Stimulated activated CD8-positive, alpha-beta memory T cell treated with anti-CD3 and anti-CD28 coated beads, Interleukin-7, amount 100 ng/mL, for 4 hours (primary cell): ENCODE results near the gene GPR180.
"Not testable (repeated sequence)": the region's sequence is repeated elsewhere in the genome, so short reads cannot be mapped to it uniquely, and the experiment has no call there.

Experiments used
- DNase-seq, 2 donors: peaks; one replicate each; pipeline ENCODE4 v3.0.0-alpha.2; 2020; ENCODE audit warnings: low read depth in 2 of 2

Gene GPR180

GRCh38 chr13:94596575-94596971 lies 5.1 kb upstream of the GPR180 start:
- DNase-seq = no peak

DNA sequence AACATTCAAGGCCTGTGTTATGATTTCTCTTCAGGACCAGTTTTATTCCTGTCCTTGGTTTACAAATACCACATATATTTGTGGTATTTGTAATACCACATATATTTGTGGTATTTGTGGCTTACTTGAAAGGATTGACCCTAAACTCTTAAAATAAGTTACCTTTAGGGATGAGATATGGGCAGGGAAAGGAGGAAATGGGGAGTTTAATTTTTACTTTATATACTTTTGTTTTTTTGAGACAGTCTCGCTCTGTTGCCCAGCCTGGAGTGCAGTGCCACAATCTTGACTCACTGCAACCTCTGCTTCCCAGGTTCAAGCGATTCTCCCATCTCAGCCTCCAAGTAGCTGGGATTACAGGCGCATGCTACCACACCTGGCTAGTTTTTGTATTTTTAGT lies 3.4 kb upstream of the GPR180 start:
- no peak for DNase-seq

DNA sequence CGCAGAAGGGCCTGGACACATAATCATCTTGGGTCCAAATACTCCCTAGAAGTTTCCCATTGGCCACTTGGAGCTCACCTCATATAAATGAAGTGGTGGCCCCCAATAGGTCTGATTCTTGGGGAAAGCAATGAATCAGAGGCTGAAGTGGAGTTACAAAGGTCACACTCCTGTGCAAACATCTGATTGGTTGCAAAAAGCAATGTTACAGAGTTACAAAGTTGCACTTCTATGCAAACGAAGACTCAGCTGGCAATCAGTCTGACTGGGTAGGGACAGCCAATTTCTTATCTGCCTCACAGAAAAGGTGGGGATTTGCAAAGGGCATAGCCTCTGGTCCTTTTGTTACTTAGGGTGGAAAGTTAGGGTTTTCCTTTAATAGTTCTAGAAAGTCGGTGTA lies 1.8 kb upstream of the GPR180 start:
- no peak for DNase-seq

- DNase-seq = no peak
Observed at GRCh38 chr13:94602467-94602866, 810 bp downstream of the GPR180 start.

DNA sequence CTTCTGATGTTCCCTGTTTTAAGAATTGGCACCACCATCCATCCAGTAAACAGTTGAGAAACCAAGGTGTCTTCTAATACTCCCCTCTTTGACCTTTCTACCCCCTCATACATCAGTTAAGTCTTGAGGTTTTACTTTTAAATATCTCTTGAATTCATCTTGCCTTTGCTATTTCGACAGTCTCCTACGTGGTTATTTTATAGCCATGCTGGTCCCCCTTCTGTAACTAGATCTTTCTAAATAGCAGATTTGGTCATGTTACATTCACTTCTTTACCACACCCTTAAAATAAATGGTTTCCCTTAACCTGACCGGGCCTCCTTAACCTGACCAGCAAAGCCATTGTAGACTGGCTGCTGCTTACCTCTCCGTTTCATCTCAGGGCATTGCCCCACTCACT lies 5.4 kb downstream of the GPR180 start:
- no peak for DNase-seq

GRCh38 chr13:94607939-94608338 lies 6.3 kb downstream of the GPR180 start:
- DNase-seq = no peak

GRCh38 chr13:94608586-94608985 lies 6.9 kb downstream of the GPR180 start:
- no peak for DNase-seq

GRCh38 chr13:94609196-94609595 lies 7.5 kb downstream of the GPR180 start:
- DNase-seq = no peak

- no peak for DNase-seq
Observed at GRCh38 chr13:94610475-94610874, 8.8 kb downstream of the GPR180 start.

- DNase-seq = no peak
Observed at GRCh38 chr13:94612050-94612449, 10.4 kb downstream of the GPR180 start.

GRCh38 chr13:94613051-94613450 lies 11.4 kb downstream of the GPR180 start:
- no peak for DNase-seq

DNA sequence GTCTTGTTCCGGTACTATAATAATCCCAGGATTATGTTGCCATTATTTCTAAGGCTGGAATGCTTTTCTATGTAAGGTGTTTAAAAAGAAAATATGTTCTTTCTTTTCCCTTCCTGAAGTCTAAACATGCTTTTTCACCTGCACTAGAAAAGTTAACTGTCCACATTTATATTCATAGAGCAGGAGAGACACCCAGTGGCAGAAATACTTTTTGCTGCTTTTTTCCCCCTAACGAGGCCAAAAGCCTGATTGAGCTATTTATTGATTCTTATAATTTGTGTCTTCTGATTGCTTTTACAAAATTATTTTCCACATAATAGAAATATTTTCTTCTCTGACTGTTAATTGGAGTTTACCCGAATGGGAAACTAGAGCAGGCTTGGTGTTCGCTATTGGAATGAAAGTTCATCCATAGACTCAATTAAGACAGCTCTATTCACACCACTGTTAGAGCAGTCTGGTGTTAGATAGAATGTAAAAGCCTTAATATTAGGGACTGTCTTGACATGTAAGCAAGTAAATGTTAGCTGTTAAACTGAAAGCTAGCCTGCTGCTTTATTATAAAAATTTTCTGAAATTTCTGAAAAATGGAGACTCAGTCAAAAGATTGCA lies 15.8 kb downstream of the GPR180 start:
- DNase-seq = no peak

GRCh38 chr13:94620286-94620896 lies 18.7 kb downstream of the GPR180 start:
- no peak for DNase-seq

DNA sequence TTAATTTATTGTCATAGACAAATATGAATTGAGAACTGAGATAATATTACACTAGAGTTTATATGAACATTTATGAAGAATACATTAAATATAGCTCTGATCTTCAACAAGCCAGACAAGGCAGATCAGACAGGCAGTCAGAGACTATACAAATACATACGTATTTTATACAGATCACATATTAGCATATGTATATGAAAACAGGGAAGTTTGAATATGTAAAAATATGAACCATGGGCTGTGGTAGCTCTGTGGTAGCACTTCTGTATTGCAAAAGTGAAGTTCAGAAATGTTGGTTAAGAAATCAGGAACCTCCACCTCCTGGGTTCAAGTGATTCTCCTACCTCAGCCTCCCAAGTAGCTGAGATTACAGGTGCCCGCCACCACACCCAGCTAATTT lies 20.7 kb downstream of the GPR180 start:
- no peak for DNase-seq

DNA sequence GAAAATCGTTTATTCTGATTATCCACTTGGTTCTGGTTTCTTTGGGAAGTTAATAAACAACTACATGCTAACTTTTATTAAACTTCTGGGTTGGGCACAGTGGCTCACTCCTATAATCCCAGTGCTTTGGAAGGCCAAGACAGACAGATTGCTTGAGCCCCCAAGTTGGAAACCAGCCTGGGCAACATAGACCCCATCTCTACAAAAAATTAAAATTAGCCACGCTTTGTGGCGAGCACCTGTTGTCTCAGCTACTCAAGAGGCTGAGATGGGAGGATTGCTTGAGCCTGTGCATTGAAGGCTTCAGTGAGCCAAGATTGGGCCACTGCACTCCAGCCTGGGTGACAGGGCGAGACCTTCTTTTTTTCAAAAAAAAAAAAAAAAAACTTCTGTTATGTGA lies 21.7 kb downstream of the GPR180 start:
- DNase-seq = no peak

- DNase-seq = no peak
Observed at GRCh38 chr13:94630858-94631257, 29.2 kb downstream of the GPR180 start.

- DNase-seq = no peak
Observed at GRCh38 chr13:94632226-94632980, 30.7 kb downstream of the GPR180 start.

GRCh38 chr13:94636096-94636495 lies 34.4 kb downstream of the GPR180 start:
- DNase-seq = not testable (repeated sequence)

- DNase-seq = no peak
Observed at GRCh38 chr13:94636942-94637578, 35.4 kb downstream of the GPR180 start.

DNA sequence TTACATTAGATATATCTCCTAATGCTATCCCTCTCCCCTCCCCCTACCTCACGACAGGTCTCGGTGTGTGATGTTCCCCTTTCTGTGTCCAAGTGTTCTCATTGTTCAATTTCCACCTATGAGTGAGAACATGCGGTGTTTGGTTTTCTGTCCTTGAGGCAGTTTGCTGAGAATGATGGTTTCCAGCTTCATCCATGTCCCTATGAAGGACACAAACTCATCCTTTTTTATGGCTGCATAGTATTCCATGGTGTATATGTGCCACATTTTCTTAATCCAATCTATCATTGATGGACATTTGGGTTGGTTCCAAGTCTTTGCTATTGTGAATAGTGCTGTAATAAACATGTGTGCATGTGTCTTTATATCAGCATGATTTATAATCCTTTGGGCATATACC lies 36.0 kb downstream of the GPR180 start:
- not testable (repeated sequence) for DNase-seq

GRCh38 chr13:94640721-94641120 lies 39.1 kb downstream of the GPR180 start:
- DNase-seq = no peak

GRCh38 chr13:94641409-94641941 lies 39.8 kb downstream of the GPR180 start:
- DNase-seq = no peak
